ENCODE measurements around the gene MFSD2A. TPM values are rescaled to one million over a fixed set of nuclear protein-coding genes. Genes with fewer than 3 reads are reported as not detected.

MFSD2A gene
- total and polyA plus RNA-seq, 4 donors = 0.37 to 294 (median 171) TPM

DNA sequence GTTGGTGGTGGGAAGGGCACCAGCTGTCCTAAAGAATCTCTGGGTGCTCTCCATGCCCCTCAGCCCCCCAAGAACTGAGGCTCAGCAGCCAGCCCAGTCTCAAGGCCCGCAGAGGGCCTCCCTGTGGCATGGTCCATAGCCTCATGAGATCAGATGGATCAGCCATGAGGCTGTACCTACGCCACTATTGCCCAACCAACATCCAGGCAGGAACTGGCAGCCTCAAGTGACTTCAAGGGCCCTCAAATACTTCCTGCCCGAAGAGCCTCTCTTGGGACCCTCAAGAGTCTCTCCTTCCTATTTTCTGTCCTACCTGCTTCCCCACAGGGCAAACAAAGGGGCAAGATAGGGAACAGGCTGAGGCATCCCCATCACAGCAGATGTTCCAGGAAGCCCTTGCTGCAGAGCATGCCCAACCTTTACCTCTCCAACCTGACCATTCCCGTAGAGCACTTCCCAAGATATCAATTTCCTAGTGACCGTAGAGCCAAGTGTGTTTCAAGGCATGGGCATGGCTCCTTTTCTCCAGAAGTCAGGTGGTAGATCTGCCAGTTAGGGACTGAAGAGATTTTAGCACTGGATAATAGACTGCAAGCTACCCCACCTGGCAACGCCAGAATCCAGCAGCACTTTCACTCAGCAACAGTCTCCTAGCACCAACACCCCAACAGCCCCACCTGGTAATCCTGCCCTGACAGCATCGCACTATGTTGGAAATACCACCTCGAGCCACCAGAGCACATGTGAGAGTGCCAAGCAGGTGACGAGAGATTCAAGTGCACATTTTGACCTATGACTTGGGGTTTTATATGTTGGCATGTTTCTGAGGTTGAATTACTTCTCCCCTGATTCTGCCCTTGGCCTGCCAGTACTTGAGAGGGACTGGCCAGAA, 13.7 kb upstream of the MFSD2A start:
- H3K27me3 ChIP-seq (ENCODE audit: control insufficient read depth in 4 of 4, insufficient read depth in 4 of 4, low read length in 3 of 4) = no peaks in the 10 kb centered on the region
- no peak overlapping the region for H3K27ac ChIP-seq (ENCODE audit: low read depth in 1 of 2, low read length in 2 of 2)
- no peaks in the 10 kb centered on the region for H3K36me3 ChIP-seq (ENCODE audit: control insufficient read depth in 4 of 4, insufficient read depth in 3 of 4, low read depth in 1 of 4, low read length in 3 of 4)
- DNase-seq (ENCODE audit: low spot score) = no peak
- no peak overlapping the region for H3K9ac ChIP-seq (ENCODE audit: low read depth in 1 of 2, low read length in 2 of 2)
- 93% methylated on average over 9 of the region's 9 CpGs for WGBS
- no peak overlapping the region for H3K4me3 ChIP-seq (ENCODE audit: low read depth in 1 of 3, low read length in 3 of 3)
- H3K9me3 ChIP-seq (ENCODE audit: control insufficient read depth in 4 of 4, low read length in 3 of 4) = no peaks in the 10 kb centered on the region
- TF ChIP-seq HNF4G (IDR thresholded peaks at IDR 0.05) (no peak), FOXA2 (IDR thresholded peaks at IDR 0.05) (no peak), NR2F2 (IDR thresholded peaks at IDR 0.05) (no peak), TAF1 (conservative IDR thresholded peaks at IDR 0.05) (no peak), RAD21 (IDR thresholded peaks at IDR 0.05) (no peak), JUND (IDR thresholded peaks at IDR 0.05) (no peak)
- H3K4me1 ChIP-seq (ENCODE audit: control insufficient read depth in 4 of 4, insufficient read depth in 4 of 4, low read length in 3 of 4) = peaks cover 8 to 13% (median 11%) of the 10 kb centered on the region in 4 donors

DNA sequence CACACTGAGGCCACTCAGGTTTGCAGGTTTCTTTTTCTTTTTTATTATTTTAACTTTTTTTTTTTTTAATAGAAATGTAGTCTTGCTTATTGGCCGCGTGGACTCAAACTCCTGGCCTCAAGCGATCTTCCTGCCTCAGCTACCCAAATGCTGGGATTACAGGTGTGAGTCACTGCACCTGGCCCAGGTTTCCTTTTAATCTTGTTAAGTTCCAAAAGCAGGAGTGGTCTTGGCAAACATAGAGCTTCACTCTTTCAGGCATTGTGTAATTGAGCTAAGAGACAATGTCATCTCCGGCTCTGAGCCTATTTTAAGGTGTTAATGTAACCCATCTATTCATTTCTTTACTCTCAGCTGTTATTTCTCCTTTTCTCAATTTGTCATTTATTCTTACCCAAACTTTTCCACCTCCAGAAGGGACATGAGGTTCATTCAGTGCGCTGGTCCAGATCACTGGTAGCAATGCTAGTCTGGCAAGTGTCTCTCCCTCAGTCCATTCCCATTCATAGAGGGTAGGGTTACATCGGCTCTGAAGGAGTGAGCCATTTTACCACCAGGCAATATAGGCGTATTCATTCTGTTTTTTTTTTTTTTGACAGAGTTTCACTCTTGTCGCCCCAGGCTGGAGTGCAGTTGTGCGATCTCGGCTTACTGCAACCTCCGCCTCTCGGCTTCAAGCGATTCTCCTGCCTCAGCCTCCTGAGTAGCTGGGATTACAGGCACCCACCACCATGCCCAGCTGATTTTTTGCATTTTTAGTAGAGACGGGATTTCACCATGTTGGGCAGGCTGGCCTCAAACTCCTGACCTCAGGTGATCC, 11.3 kb upstream of the MFSD2A start:
- no peak overlapping the region for H3K9ac ChIP-seq (ENCODE audit: low read depth in 1 of 2, low read length in 2 of 2)
- H3K27ac ChIP-seq (ENCODE audit: low read depth in 1 of 2, low read length in 2 of 2) = no peak overlapping the region
- no peak overlapping the region for H3K4me3 ChIP-seq (ENCODE audit: low read depth in 1 of 3, low read length in 3 of 3)
- H3K27me3 ChIP-seq (ENCODE audit: control insufficient read depth in 4 of 4, insufficient read depth in 4 of 4, low read length in 3 of 4) = no peaks in the 10 kb centered on the region
- peaks cover 0 to 9% (median 6%) of the 10 kb centered on the region in 4 donors for H3K4me1 ChIP-seq (ENCODE audit: control insufficient read depth in 4 of 4, insufficient read depth in 4 of 4, low read length in 3 of 4)
- no peaks in the 10 kb centered on the region for H3K9me3 ChIP-seq (ENCODE audit: control insufficient read depth in 4 of 4, low read length in 3 of 4)
- H3K36me3 ChIP-seq (ENCODE audit: control insufficient read depth in 4 of 4, insufficient read depth in 3 of 4, low read depth in 1 of 4, low read length in 3 of 4) = no peaks in the 10 kb centered on the region
- DNase-seq (ENCODE audit: low spot score) = no peak
- no peak for TF ChIP-seq SP1 (IDR thresholded peaks at IDR 0.05)
- TF ChIP-seq EGR1 (IDR thresholded peaks at IDR 0.05; ENCODE audit: low read depth in 2 of 2) = no peak
- TF ChIP-seq, protein P1, sequence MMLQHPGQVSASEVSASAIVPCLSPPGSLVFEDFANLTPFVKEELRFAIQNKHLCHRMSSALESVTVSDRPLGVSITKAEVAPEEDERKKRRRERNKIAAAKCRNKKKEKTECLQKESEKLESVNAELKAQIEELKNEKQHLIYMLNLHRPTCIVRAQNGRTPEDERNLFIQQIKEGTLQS (IDR thresholded peaks at IDR 0.05) = no peak
- TF ChIP-seq GABPA (IDR thresholded peaks at IDR 0.05 in 1 of 2, conservative IDR thresholded peaks at IDR 0.05 in 1 of 2) = no peak
- TF ChIP-seq, protein P2, sequence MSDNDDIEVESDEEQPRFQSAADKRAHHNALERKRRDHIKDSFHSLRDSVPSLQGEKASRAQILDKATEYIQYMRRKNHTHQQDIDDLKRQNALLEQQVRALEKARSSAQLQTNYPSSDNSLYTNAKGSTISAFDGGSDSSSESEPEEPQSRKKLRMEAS (IDR thresholded peaks at IDR 0.05) = no peak
- no peak for TF ChIP-seq NR2F2 (IDR thresholded peaks at IDR 0.05)
- no peak for TF ChIP-seq HNF4A (conservative IDR thresholded peaks at IDR 0.05)
- TF ChIP-seq RXRA (IDR thresholded peaks at IDR 0.05) = no peak
- TF ChIP-seq TAF1 (conservative IDR thresholded peaks at IDR 0.05) = no peak
- no peak for TF ChIP-seq HNF4G (IDR thresholded peaks at IDR 0.05)
- TF ChIP-seq JUND (IDR thresholded peaks at IDR 0.05) = no peak
- TF ChIP-seq YY1 (IDR thresholded peaks at IDR 0.05) = no peak
- WGBS = 93% methylated on average over 14 of the region's 14 CpGs

DNA sequence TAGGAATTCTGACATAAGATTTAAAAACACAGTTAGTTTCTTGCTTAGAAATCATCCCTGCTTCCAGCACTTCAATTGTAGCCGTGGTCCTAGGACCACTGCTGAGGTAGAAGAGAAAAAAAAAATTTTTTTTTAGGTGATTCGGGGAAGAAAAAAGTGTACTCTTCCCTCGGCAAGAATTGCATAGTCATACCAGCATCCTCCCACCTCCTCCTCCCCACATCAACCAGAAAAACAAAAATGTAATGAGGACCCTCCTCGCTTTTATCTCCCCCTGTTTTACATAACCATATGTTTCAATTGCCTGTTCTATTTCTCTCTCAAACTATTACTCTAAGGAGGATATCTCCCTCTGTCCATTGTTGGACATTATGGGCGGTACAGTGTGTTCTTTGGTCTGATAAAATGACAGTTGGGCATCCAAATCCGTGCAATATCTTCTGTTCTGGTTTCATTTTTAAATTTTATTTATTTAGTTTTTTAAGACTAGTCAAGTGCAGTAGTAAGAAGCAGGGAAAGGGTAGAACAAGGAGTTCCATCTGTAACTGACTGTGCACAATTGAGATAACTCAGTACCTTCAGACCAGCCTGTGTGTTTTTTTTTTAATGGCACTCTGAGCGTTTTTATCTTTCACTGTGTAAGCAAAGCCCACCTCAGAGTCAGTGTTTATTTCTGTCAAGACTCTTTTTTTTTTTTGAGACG, 10.4 kb upstream of the MFSD2A start:
- Histone ChIP-seq H3K27ac (ENCODE audit: low read depth in 1 of 2, low read length in 2 of 2) (no peak overlapping the region), H3K36me3 (ENCODE audit: control insufficient read depth in 4 of 4, insufficient read depth in 3 of 4, low read depth in 1 of 4, low read length in 3 of 4) (no peaks in the 10 kb centered on the region), H3K27me3 (ENCODE audit: control insufficient read depth in 4 of 4, insufficient read depth in 4 of 4, low read length in 3 of 4) (no peaks in the 10 kb centered on the region), H3K4me3 (ENCODE audit: low read depth in 1 of 3, low read length in 3 of 3) (no peak overlapping the region), H3K9me3 (ENCODE audit: control insufficient read depth in 4 of 4, low read length in 3 of 4) (no peaks in the 10 kb centered on the region), H3K9ac (ENCODE audit: low read depth in 1 of 2, low read length in 2 of 2) (no peak overlapping the region), H3K4me1 (ENCODE audit: control insufficient read depth in 4 of 4, insufficient read depth in 4 of 4, low read length in 3 of 4) (peaks cover 0 to 9% (median 6%) of the 10 kb centered on the region in 4 donors)
- DNase-seq (ENCODE audit: low spot score) = no peak
- WGBS = 75% methylated on average over 8 of the region's 8 CpGs
- TF ChIP-seq, protein P2 (IDR thresholded peaks at IDR 0.05) = no peak
- TF ChIP-seq HNF4A (conservative IDR thresholded peaks at IDR 0.05) (no peak), GABPA (IDR thresholded peaks at IDR 0.05 in 1 of 2, conservative IDR thresholded peaks at IDR 0.05 in 1 of 2) (no peak), JUND (IDR thresholded peaks at IDR 0.05) (no peak), TAF1 (conservative IDR thresholded peaks at IDR 0.05) (no peak)
- TF ChIP-seq, protein P3, sequence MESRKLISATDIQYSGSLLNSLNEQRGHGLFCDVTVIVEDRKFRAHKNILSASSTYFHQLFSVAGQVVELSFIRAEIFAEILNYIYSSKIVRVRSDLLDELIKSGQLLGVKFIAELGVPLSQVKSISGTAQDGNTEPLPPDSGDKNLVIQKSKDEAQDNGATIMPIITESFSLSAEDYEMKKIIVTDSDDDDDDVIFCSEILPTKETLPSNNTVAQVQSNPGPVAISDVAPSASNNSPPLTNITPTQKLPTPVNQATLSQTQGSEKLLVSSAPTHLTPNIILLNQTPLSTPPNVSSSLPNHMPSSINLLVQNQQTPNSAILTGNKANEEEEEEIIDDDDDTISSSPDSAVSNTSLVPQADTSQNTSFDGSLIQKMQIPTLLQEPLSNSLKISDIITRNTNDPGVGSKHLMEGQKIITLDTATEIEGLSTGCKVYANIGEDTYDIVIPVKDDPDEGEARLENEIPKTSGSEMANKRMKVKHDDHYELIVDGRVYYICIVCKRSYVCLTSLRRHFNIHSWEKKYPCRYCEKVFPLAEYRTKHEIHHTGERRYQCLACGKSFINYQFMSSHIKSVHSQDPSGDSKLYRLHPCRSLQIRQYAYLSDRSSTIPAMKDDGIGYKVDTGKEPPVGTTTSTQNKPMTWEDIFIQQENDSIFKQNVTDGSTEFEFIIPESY (IDR thresholded peaks at IDR 0.05) = no peak
- TF ChIP-seq, protein P4, sequence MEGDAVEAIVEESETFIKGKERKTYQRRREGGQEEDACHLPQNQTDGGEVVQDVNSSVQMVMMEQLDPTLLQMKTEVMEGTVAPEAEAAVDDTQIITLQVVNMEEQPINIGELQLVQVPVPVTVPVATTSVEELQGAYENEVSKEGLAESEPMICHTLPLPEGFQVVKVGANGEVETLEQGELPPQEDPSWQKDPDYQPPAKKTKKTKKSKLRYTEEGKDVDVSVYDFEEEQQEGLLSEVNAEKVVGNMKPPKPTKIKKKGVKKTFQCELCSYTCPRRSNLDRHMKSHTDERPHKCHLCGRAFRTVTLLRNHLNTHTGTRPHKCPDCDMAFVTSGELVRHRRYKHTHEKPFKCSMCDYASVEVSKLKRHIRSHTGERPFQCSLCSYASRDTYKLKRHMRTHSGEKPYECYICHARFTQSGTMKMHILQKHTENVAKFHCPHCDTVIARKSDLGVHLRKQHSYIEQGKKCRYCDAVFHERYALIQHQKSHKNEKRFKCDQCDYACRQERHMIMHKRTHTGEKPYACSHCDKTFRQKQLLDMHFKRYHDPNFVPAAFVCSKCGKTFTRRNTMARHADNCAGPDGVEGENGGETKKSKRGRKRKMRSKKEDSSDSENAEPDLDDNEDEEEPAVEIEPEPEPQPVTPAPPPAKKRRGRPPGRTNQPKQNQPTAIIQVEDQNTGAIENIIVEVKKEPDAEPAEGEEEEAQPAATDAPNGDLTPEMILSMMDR (IDR thresholded peaks at IDR 0.05; ENCODE audit: low read depth, low read length, missing input control) = no peak
- TF ChIP-seq, protein P1 (IDR thresholded peaks at IDR 0.05) = no peak

All from liver (tissue), 9 donors.